ENCODE results near the gene KIF5C. TPM values are rescaled to one million over a fixed set of nuclear protein-coding genes. Genes with fewer than 3 reads are reported as not detected.
A peak's percentile ranks its signal among the peaks of the same experiment; 100 is the strongest.

KIF5C gene
- total and polyA plus RNA-seq, 2 experiments from 2014 or later, result 0.11 to 0.19 TPM

DNA sequence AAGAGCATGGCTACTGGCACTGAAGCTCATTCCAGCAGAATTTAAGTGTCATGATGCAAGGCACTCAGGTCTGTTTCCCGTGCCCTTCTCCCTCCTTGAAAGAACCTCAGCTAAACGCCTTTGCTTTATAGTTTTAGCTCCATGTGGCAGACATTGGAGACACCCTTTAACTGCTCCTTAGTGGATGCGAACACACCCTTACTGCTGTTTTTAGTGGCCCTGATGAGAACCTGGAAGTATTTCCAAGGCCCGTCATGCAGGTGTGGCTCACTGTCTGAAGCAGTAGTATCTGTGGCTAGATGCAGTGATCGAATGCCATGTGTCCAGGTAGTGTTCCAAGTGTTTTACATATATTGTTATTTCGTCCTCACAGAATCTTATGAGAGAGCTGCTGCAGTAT, 28.3 kb downstream of the KIF5C start:
- no peak overlapping the region for H3K4me2 ChIP-seq (ENCODE audit: unreplicated experiment)
- WGBS, 2 experiments (ENCODE audit: low coverage in 1 of 2, low lambda C conversion rate in 2 of 2, missing lambda C conversion rate in 2 of 2), result 44 to 51% methylated on average over 6 of the region's 6 CpGs
- no peaks in the 10 kb centered on the region for H3K79me2 ChIP-seq (ENCODE audit: insufficient read depth)
- TF ChIP-seq EZH2phosphoT487 (IDR thresholded peaks at IDR 0.05; ENCODE audit: insufficient read depth, low read depth) (no peak), EZH2 (IDR thresholded peaks at IDR 0.05; ENCODE audit: insufficient read depth, poor library complexity, severe bottlenecking) (no peak)
- in situ Hi-C loops (cut with MboI), result no loop called here
- no peaks in the 10 kb centered on the region for H4K20me1 ChIP-seq (ENCODE audit: insufficient read depth)
- no peaks in the 10 kb centered on the region for H3F3A ChIP-seq (ENCODE audit: insufficient read depth)
- peaks cover 5% of the 10 kb centered on the region; the same call in 1 of the 2 replicates for H3K27me3 ChIP-seq (replicated peaks; ENCODE audit: insufficient read depth)
- no peak overlapping the region for H2AFZ ChIP-seq
- H3K4me3 ChIP-seq, result no peak overlapping the region
- H3K4me1 ChIP-seq (ENCODE audit: insufficient read depth), result no peaks in the 10 kb centered on the region
- no peaks in the 10 kb centered on the region for H3K9me3 ChIP-seq (ENCODE audit: low read depth)
- H3K27ac ChIP-seq, result no peak overlapping the region
- H3K36me3 ChIP-seq (ENCODE audit: low read depth), result no peaks in the 10 kb centered on the region
- H3K9me2 ChIP-seq (ENCODE audit: insufficient read depth), result no peaks in the 10 kb centered on the region
- no peak for DNase-seq
- no peak overlapping the region for H3K9ac ChIP-seq

DNA sequence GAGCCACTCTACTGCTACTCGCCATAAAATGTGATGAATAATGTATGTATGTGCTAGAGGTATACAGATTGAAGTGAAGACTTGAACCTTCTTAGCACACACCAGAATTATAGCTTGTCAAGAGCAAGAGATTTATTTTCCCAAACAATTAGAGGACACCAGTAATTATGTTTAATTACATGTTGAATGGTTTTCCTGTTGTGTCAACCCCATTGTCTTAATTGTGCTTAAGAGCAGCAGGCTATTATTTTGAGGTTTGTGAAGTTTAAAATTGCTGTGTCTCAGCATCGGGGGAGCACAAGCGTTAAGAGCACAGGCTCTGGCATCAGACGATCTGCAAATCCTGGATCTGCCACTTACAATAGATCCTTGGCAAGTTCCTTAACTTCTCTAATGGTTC, 29.0 kb downstream of the KIF5C start:
- DNase-seq, result no peak
- Histone ChIP-seq H2AFZ (no peak overlapping the region), H3K79me2 (ENCODE audit: insufficient read depth) (no peaks in the 10 kb centered on the region), H3K4me2 (ENCODE audit: unreplicated experiment) (no peak overlapping the region), H3K9me3 (ENCODE audit: low read depth) (no peaks in the 10 kb centered on the region), H3K4me3 (no peak overlapping the region), H3K36me3 (ENCODE audit: low read depth) (no peaks in the 10 kb centered on the region), H3K27me3 (replicated peaks; ENCODE audit: insufficient read depth) (peaks cover 5% of the 10 kb centered on the region; the same call in 1 of the 2 replicates), H3K4me1 (ENCODE audit: insufficient read depth) (no peaks in the 10 kb centered on the region), H4K20me1 (ENCODE audit: insufficient read depth) (no peaks in the 10 kb centered on the region), H3K9ac (no peak overlapping the region), H3K9me2 (ENCODE audit: insufficient read depth) (no peaks in the 10 kb centered on the region), H3F3A (ENCODE audit: insufficient read depth) (no peaks in the 10 kb centered on the region), H3K27ac (no peak overlapping the region)
- TF ChIP-seq EZH2 (IDR thresholded peaks at IDR 0.05; ENCODE audit: insufficient read depth, poor library complexity, severe bottlenecking) (no peak), EZH2phosphoT487 (IDR thresholded peaks at IDR 0.05; ENCODE audit: insufficient read depth, low read depth) (no peak)
- WGBS, 2 experiments (ENCODE audit: low coverage in 1 of 2, low lambda C conversion rate in 2 of 2, missing lambda C conversion rate in 2 of 2), result 4% methylated on average over 4 of the region's 4 CpGs
- in situ Hi-C loops (cut with MboI), result no loop called here

DNA sequence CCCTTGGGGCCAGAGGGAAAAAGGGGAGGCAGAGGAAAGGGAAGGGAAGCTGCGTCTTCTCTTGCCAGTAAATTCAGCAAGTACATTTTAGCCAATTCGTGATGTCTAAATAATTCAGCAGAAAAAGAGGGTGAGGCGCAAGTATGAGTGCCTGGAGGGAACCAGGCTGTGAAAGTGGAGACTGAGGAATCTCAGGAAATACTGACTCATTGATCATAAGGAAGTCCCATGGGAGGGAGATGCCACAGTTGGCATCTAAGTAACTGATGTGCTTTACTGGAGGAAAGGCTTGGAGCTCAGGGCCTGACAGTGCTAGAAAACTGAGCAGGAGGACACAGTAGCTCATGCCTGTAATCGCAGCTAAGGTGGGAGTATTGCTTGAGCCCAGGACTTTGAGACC, 31.1 kb downstream of the KIF5C start:
- 74 to 79% methylated on average over 4 of the region's 4 CpGs for WGBS, 2 experiments (ENCODE audit: low coverage in 1 of 2, low lambda C conversion rate in 2 of 2, missing lambda C conversion rate in 2 of 2)
- peak; percentile 24 for DNase-seq
- Histone ChIP-seq H3K9ac (no peak overlapping the region), H3F3A (ENCODE audit: insufficient read depth) (no peaks in the 10 kb centered on the region), H3K27ac (no peak overlapping the region), H2AFZ (no peak overlapping the region), H3K9me2 (ENCODE audit: insufficient read depth) (no peaks in the 10 kb centered on the region), H3K27me3 (replicated peaks; ENCODE audit: insufficient read depth) (peaks cover 6% of the 10 kb centered on the region; the same call in 1 of the 2 replicates), H3K9me3 (ENCODE audit: low read depth) (no peaks in the 10 kb centered on the region), H3K4me2 (ENCODE audit: unreplicated experiment) (no peak overlapping the region), H3K4me1 (ENCODE audit: insufficient read depth) (no peaks in the 10 kb centered on the region), H3K4me3 (no peak overlapping the region), H4K20me1 (ENCODE audit: insufficient read depth) (no peaks in the 10 kb centered on the region), H3K79me2 (ENCODE audit: insufficient read depth) (no peaks in the 10 kb centered on the region), H3K36me3 (ENCODE audit: low read depth) (no peaks in the 10 kb centered on the region)
- in situ Hi-C loops (cut with MboI), result no loop called here
- TF ChIP-seq EZH2 (IDR thresholded peaks at IDR 0.05; ENCODE audit: insufficient read depth, poor library complexity, severe bottlenecking) (no peak), EZH2phosphoT487 (IDR thresholded peaks at IDR 0.05; ENCODE audit: insufficient read depth, low read depth) (no peak)

DNA sequence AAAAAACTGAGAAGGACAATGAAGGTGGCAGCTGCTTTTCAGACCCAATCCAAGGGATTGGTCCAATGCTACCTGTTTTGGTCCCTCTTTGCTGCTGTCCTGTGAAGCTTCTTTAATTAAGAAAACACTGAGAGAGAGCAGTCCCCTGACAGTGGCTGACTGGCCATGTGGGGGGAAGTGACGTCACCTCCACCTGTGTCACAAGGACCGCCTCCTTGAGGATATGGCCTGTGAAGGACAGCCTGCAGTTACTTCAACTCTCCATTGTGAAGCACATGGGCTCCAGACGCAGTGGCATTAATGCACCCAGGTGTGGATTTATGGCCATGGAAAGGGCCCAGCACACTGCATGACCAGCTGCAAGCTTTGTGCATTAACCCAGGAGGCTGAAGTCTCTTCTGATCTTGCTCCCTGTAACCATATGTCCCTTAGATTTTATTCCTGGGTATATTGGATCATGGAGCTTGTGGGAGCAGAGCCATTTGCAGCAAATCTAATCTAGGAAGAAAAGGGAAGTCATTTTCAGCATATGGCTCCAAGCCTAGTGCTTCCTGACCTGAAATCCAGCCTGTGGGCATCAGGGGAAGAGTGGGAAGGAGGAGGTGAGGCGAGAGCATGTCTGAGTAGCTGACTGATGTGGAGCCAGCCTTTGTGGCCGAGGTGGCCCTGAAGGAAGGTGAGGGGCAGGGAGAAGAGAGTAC, 32.2 kb downstream of the KIF5C start:
- Histone ChIP-seq H3K36me3 (ENCODE audit: low read depth) (no peaks in the 10 kb centered on the region), H2AFZ (no peak overlapping the region), H3K4me3 (no peak overlapping the region), H3K79me2 (ENCODE audit: insufficient read depth) (no peaks in the 10 kb centered on the region), H3F3A (ENCODE audit: insufficient read depth) (no peaks in the 10 kb centered on the region), H3K27ac (no peak overlapping the region), H3K4me2 (ENCODE audit: unreplicated experiment) (no peak overlapping the region), H3K9me3 (ENCODE audit: low read depth) (no peaks in the 10 kb centered on the region), H4K20me1 (ENCODE audit: insufficient read depth) (no peaks in the 10 kb centered on the region), H3K4me1 (ENCODE audit: insufficient read depth) (no peaks in the 10 kb centered on the region), H3K9me2 (ENCODE audit: insufficient read depth) (no peaks in the 10 kb centered on the region), H3K9ac (no peak overlapping the region), H3K27me3 (replicated peaks; ENCODE audit: insufficient read depth) (0 out of 2 replicates have a peak, but pooled peaks cover 5% of the 10 kb centered on the region)
- no peak for DNase-seq
- TF ChIP-seq EZH2 (IDR thresholded peaks at IDR 0.05; ENCODE audit: insufficient read depth, poor library complexity, severe bottlenecking) (no peak), EZH2phosphoT487 (IDR thresholded peaks at IDR 0.05; ENCODE audit: insufficient read depth, low read depth) (no peak)
- in situ Hi-C loops (cut with MboI), result no loop called here
- WGBS, 2 experiments (ENCODE audit: low coverage in 1 of 2, low lambda C conversion rate in 2 of 2, missing lambda C conversion rate in 2 of 2), result 47 to 54% methylated on average over 5 of the region's 5 CpGs

Measured in GM23248 (cell line).